ENCODE measurements around the gene MAIP1. TPM values are rescaled to one million over a fixed set of nuclear protein-coding genes. Genes with fewer than 3 reads are reported as not detected.

The MAIP1 gene
- total RNA-seq, 1 donor = 26.8 TPM

DNA sequence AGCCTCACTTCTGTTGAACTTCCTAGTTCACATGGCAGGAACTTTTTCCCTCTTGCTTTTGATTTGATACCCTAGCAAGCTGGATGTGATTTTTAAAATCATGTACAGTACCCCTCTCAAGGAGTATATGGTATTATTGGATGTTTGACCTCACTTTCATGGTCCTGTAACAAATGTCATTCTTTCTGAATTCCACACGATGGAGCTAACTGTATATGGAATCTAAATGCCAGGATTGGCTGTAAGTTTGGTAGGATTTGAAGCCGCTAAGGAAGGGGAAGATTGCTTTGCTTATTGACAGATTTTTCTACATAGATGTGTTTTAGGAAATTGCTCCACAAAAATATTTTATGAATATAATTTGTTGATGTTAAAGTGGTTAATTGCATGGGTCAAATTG is 18.3 kb downstream of the MAIP1 start:
- DNase-seq (ENCODE audit: insufficient read length, low spot score, missing footprints) = no peak
- TF ChIP-seq, protein P1, sequence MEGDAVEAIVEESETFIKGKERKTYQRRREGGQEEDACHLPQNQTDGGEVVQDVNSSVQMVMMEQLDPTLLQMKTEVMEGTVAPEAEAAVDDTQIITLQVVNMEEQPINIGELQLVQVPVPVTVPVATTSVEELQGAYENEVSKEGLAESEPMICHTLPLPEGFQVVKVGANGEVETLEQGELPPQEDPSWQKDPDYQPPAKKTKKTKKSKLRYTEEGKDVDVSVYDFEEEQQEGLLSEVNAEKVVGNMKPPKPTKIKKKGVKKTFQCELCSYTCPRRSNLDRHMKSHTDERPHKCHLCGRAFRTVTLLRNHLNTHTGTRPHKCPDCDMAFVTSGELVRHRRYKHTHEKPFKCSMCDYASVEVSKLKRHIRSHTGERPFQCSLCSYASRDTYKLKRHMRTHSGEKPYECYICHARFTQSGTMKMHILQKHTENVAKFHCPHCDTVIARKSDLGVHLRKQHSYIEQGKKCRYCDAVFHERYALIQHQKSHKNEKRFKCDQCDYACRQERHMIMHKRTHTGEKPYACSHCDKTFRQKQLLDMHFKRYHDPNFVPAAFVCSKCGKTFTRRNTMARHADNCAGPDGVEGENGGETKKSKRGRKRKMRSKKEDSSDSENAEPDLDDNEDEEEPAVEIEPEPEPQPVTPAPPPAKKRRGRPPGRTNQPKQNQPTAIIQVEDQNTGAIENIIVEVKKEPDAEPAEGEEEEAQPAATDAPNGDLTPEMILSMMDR (IDR thresholded peaks at IDR 0.05; ENCODE audit: extremely low read depth, low read depth, low read length) = peak; percentile 63
- no peak overlapping the region for H3K4me2 ChIP-seq (ENCODE audit: insufficient read depth, low read length)

DNA sequence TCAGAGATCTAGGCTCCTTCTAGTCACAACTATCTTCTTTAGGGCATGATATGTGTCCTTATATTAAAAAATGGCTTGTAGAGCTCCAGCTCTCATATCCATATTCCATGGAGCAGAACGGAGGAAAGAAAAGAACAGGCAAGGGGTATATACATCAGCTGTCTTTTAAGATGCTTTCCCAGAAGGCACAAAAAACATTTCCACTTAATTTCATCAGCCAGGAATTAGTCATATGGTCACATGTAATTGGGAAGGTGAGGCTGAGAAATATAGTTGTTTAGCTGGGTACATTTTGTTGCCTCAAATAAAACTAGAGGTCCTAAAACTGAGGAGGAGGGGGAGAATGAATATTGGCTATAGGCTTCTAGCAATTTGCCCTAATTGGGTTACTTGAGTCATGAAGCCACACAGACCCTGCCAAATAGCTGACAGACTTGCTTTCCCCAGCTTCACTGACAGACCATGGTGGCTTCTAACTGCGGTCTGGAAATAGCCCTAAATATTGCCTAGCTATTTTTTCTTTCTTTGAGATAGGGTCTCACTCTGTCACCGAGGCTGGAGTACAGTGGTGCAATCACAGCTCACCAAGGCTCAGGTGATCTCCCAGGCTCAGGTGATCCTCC is 20.0 kb downstream of the MAIP1 start:
- H3K4me3 ChIP-seq (ENCODE audit: insufficient read depth, low read length) = no peak overlapping the region
- H3K36me3 ChIP-seq (ENCODE audit: insufficient read depth, low read length) = peaks cover 4% of the 10 kb centered on the region
- TF ChIP-seq, protein P1 (IDR thresholded peaks at IDR 0.05; ENCODE audit: extremely low read depth, low read depth, low read length) = no peak
- no peaks in the 10 kb centered on the region for H3K9me3 ChIP-seq (ENCODE audit: low read depth, low read length)
- no peak overlapping the region for H3K4me2 ChIP-seq (ENCODE audit: insufficient read depth, low read length)
- H3K79me2 ChIP-seq (ENCODE audit: insufficient read depth, low read length) = no peaks in the 10 kb centered on the region
- no peak overlapping the region for H2AFZ ChIP-seq (ENCODE audit: low read length)
- peaks cover 31% of the 10 kb centered on the region for H3K4me1 ChIP-seq (ENCODE audit: insufficient read depth, low read length)
- no peaks in the 10 kb centered on the region for H4K20me1 ChIP-seq (ENCODE audit: insufficient read depth, low read length)
- DNase-seq (ENCODE audit: insufficient read length, low spot score, missing footprints) = no peak
- no peak overlapping the region for H3K27ac ChIP-seq (ENCODE audit: low read depth, low read length)
- no peaks in the 10 kb centered on the region for H3K27me3 ChIP-seq (ENCODE audit: insufficient read depth, low read length)

More for the DNA sequence above, 18.3 kb downstream of the MAIP1 start:
- peaks cover 4% of the 10 kb centered on the region for H3K36me3 ChIP-seq (ENCODE audit: insufficient read depth, low read length)
- no peak overlapping the region for H2AFZ ChIP-seq (ENCODE audit: low read length)
- H3K4me1 ChIP-seq (ENCODE audit: insufficient read depth, low read length) = peaks cover 18% of the 10 kb centered on the region
- H4K20me1 ChIP-seq (ENCODE audit: insufficient read depth, low read length) = no peaks in the 10 kb centered on the region
- H3K79me2 ChIP-seq (ENCODE audit: insufficient read depth, low read length) = no peaks in the 10 kb centered on the region
- no peaks in the 10 kb centered on the region for H3K27me3 ChIP-seq (ENCODE audit: insufficient read depth, low read length)
- H3K9me3 ChIP-seq (ENCODE audit: low read depth, low read length) = no peaks in the 10 kb centered on the region
- no peak overlapping the region for H3K27ac ChIP-seq (ENCODE audit: low read depth, low read length)
- no peak overlapping the region for H3K4me3 ChIP-seq (ENCODE audit: insufficient read depth, low read length)

DNA sequence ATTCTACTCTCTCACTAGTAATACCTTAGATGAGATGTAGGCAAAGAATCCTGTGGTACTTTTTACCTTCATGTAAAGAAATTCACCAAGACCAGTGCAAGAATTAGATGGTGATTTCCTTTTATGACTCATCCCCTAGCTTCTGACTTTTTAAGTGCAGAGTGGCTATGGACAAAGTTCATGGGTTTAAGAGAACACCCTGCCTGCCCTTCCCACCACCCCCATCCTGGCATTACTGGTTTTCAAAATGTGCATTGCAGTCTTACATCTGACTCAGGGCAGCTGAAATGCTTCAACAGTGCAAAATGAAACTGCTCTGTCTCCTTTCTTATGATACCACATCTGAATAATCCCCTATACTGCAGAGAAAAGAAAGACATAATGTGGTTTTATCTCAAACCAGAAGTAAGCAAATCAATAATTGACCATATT is 22.6 kb downstream of the MAIP1 start:
- no peaks in the 10 kb centered on the region for H3K36me3 ChIP-seq (ENCODE audit: insufficient read depth, low read length)
- peak overlapping the region; percentile 17 for H3K4me3 ChIP-seq (ENCODE audit: insufficient read depth, low read length)
- no peaks in the 10 kb centered on the region for H3K9me3 ChIP-seq (ENCODE audit: low read depth, low read length)
- no peaks in the 10 kb centered on the region for H3K79me2 ChIP-seq (ENCODE audit: insufficient read depth, low read length)
- H3K27me3 ChIP-seq (ENCODE audit: insufficient read depth, low read length) = no peaks in the 10 kb centered on the region
- H3K4me1 ChIP-seq (ENCODE audit: insufficient read depth, low read length) = peaks cover 31% of the 10 kb centered on the region
- H3K4me2 ChIP-seq (ENCODE audit: insufficient read depth, low read length) = peak overlapping the region; percentile 66
- H2AFZ ChIP-seq (ENCODE audit: low read length) = no peak overlapping the region
- TF ChIP-seq, protein P1 (IDR thresholded peaks at IDR 0.05; ENCODE audit: extremely low read depth, low read depth, low read length) = no peak
- DNase-seq (ENCODE audit: insufficient read length, low spot score, missing footprints) = peak; percentile 57
- no peaks in the 10 kb centered on the region for H4K20me1 ChIP-seq (ENCODE audit: insufficient read depth, low read length)
- peak overlapping the region; percentile 10 for H3K27ac ChIP-seq (ENCODE audit: low read depth, low read length)

DNA sequence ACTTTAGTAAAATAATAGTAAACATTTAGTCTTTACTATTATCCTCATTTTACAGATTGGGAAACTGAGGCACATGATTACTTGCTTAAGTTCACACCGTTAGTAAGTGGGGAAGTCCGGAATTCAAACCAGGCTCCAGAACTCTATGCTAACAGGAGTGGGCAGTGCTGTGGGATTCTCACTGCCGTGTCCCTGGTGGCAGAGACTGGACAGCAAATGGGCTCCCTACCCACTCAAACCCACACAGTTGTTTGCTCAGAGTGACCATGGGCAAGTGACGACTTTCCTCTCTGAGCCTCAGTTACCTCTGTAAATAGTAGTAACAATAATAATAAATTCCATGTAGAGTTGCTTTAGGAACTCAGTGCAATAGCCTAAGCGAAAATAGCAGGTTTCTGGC is 24.0 kb downstream of the MAIP1 start:
- H3K27me3 ChIP-seq (ENCODE audit: insufficient read depth, low read length) = no peaks in the 10 kb centered on the region
- peak overlapping the region; percentile 50 for H3K27ac ChIP-seq (ENCODE audit: low read depth, low read length)
- H3K9me3 ChIP-seq (ENCODE audit: low read depth, low read length) = no peaks in the 10 kb centered on the region
- DNase-seq (ENCODE audit: insufficient read length, low spot score, missing footprints) = no peak
- TF ChIP-seq, protein P1 (IDR thresholded peaks at IDR 0.05; ENCODE audit: extremely low read depth, low read depth, low read length) = no peak
- H2AFZ ChIP-seq (ENCODE audit: low read length) = peak overlapping the region; percentile 74
- peak overlapping the region; percentile 65 for H3K4me3 ChIP-seq (ENCODE audit: insufficient read depth, low read length)
- no peaks in the 10 kb centered on the region for H4K20me1 ChIP-seq (ENCODE audit: insufficient read depth, low read length)
- H3K79me2 ChIP-seq (ENCODE audit: insufficient read depth, low read length) = no peaks in the 10 kb centered on the region
- peaks cover 31% of the 10 kb centered on the region for H3K4me1 ChIP-seq (ENCODE audit: insufficient read depth, low read length)
- H3K36me3 ChIP-seq (ENCODE audit: insufficient read depth, low read length) = no peaks in the 10 kb centered on the region
- peak overlapping the region; percentile 84 for H3K4me2 ChIP-seq (ENCODE audit: insufficient read depth, low read length)
